Endothelial cell (in vitro differentiated cells): ENCODE data around the gene ALG14. TPM values are rescaled to one million over a fixed set of nuclear protein-coding genes. Genes with fewer than 3 reads are reported as not detected.

Experiments used
- DNase-seq: peaks from one replicate; pipeline ENCODE4 v3.0.0; 2021; ENCODE audit warnings: low spot score
- H3K27ac Mint-ChIP-seq: one replicate; pipeline ENCODE4 v1.8.0; 2021; ENCODE audit warnings: mixed read lengths, inconsistent platforms; ENCODE audit not compliant: unreplicated experiment
- H3K27me3 Mint-ChIP-seq: one replicate; pipeline ENCODE4 v1.8.0; 2021; ENCODE audit warnings: mild to moderate bottlenecking, moderate library complexity, mixed read lengths, inconsistent platforms; ENCODE audit not compliant: unreplicated experiment
- H3K36me3 Mint-ChIP-seq: one replicate; pipeline ENCODE4 v1.8.0; 2021; ENCODE audit warnings: mild to moderate bottlenecking, low read depth, mixed read lengths, inconsistent platforms; ENCODE audit not compliant: unreplicated experiment
- H3K4me1 Mint-ChIP-seq: one replicate; pipeline ENCODE4 v1.8.0; 2021; ENCODE audit warnings: mild to moderate bottlenecking, mixed read lengths, inconsistent platforms; ENCODE audit not compliant: unreplicated experiment
- H3K4me3 Mint-ChIP-seq: one replicate; pipeline ENCODE4 v1.8.0; 2021; ENCODE audit warnings: mild to moderate bottlenecking, mixed read lengths, inconsistent platforms; ENCODE audit not compliant: unreplicated experiment
- H3K9me3 Mint-ChIP-seq: one replicate; pipeline ENCODE4 v1.8.0; 2021; ENCODE audit warnings: mixed read lengths, inconsistent platforms; ENCODE audit not compliant: unreplicated experiment
- total RNA-seq: library from RNA; stranded (reverse); fragmentation: NEBNext Ultra II Directional; extraction: Animal tissue kit (Norgen Biotek cat#: 25700); gene quantifications from one replicate; pipeline ENCODE4 v1.2.1, GENCODE V29; 2021; ENCODE audit not compliant: unreplicated experiment
- TF ChIP-seq, protein P1 (sequence below): fragments of 200-600 bp; sonication (generic); IDR thresholded peaks from one replicate; pipeline ENCODE4 v1.5.0; 2021; ENCODE audit warnings: antibody characterized with exemption; ENCODE audit not compliant: unreplicated experiment

ALG14 gene
- total RNA-seq, 1 donor from 2014 or later = 2.2 TPM

GRCh38 chr1:95069710-95070093, 3.0 kb downstream of the ALG14 start:
- Mint-ChIP-seq H3K27ac (no peak overlapping the region), H3K36me3 (no peaks in the 10 kb centered on the region), H3K27me3 (peaks cover 3% of the 10 kb centered on the region), H3K4me1 (peaks cover 19% of the 10 kb centered on the region), H3K4me3 (no peak overlapping the region), H3K9me3 (no peaks in the 10 kb centered on the region)
- TF ChIP-seq, protein P1, sequence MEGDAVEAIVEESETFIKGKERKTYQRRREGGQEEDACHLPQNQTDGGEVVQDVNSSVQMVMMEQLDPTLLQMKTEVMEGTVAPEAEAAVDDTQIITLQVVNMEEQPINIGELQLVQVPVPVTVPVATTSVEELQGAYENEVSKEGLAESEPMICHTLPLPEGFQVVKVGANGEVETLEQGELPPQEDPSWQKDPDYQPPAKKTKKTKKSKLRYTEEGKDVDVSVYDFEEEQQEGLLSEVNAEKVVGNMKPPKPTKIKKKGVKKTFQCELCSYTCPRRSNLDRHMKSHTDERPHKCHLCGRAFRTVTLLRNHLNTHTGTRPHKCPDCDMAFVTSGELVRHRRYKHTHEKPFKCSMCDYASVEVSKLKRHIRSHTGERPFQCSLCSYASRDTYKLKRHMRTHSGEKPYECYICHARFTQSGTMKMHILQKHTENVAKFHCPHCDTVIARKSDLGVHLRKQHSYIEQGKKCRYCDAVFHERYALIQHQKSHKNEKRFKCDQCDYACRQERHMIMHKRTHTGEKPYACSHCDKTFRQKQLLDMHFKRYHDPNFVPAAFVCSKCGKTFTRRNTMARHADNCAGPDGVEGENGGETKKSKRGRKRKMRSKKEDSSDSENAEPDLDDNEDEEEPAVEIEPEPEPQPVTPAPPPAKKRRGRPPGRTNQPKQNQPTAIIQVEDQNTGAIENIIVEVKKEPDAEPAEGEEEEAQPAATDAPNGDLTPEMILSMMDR = no peak
- no peak for DNase-seq

DNA sequence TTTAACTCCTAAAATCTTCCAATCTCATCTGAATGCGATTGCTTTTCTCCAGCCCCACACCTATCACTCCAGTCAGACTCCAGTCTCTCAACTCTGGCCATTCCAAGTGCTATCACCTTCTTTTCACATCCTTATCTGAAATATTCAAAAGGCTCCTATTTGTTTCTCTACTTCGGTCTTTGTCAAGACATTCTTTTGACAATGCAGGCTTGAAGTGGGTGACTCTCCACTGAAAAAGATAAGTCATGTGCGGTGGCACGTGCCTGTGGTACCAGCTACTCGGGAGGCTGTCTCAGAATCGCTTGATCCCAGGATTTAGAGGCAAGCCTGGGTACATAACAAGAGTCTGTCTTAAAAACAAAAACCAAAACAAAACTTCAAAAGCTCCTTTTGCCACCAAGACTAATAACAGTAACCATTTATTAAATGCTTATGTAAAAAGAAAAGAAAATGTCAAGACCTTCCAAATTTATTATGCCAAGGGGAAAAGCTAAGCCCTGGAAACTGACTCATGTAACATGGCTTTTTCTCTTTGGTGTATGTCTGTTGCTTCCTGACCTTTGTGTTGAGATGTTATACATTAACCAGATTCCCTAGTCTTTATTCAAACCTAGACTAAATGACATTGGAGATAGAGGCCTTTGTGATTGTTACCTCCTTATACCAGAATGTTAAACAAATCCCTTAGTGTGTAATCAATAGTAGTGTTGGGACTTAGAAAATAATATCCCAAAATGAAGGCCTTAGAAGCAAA, 3.6 kb downstream of the ALG14 start:
- H3K4me1 Mint-ChIP-seq = peaks cover 22% of the 10 kb centered on the region
- H3K36me3 Mint-ChIP-seq = no peaks in the 10 kb centered on the region
- no peak overlapping the region for H3K27ac Mint-ChIP-seq
- TF ChIP-seq, protein P1 = no peak
- H3K9me3 Mint-ChIP-seq = no peaks in the 10 kb centered on the region
- peaks cover 3% of the 10 kb centered on the region for H3K27me3 Mint-ChIP-seq
- no peak overlapping the region for H3K4me3 Mint-ChIP-seq
- no peak for DNase-seq

GRCh38 chr1:95067568-95067967, 5.2 kb downstream of the ALG14 start:
- peaks cover 20% of the 10 kb centered on the region for H3K4me1 Mint-ChIP-seq
- peaks cover 3% of the 10 kb centered on the region for H3K27me3 Mint-ChIP-seq
- H3K27ac Mint-ChIP-seq = no peak overlapping the region
- DNase-seq = no peak
- no peaks in the 10 kb centered on the region for H3K36me3 Mint-ChIP-seq
- TF ChIP-seq, protein P1 = no peak
- no peaks in the 10 kb centered on the region for H3K9me3 Mint-ChIP-seq
- H3K4me3 Mint-ChIP-seq = no peak overlapping the region

DNA sequence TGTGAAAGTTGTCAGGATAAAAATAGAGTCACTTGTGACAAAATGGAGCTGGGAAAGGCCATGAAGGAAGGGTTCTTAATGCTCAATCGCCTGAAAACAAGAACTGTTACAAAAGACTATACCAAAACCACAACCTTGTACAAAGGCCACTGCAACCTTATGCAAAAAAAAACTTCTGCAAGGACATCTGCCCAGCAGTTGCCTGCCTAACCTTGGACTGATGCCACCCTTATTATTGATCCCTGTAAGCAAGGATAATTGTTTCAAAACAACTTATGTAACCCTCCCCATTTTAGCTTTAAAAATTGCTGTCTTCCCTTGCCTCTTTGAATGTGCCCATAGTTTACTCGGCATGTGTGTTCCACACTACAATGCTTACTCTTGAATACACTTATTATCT, 5.7 kb downstream of the ALG14 start:
- no peak for DNase-seq
- H3K4me1 Mint-ChIP-seq = peaks cover 15% of the 10 kb centered on the region
- no peaks in the 10 kb centered on the region for H3K9me3 Mint-ChIP-seq
- no peak overlapping the region for H3K4me3 Mint-ChIP-seq
- TF ChIP-seq, protein P1 = no peak
- no peaks in the 10 kb centered on the region for H3K36me3 Mint-ChIP-seq
- no peak overlapping the region for H3K27ac Mint-ChIP-seq
- peaks cover 1% of the 10 kb centered on the region for H3K27me3 Mint-ChIP-seq

DNA sequence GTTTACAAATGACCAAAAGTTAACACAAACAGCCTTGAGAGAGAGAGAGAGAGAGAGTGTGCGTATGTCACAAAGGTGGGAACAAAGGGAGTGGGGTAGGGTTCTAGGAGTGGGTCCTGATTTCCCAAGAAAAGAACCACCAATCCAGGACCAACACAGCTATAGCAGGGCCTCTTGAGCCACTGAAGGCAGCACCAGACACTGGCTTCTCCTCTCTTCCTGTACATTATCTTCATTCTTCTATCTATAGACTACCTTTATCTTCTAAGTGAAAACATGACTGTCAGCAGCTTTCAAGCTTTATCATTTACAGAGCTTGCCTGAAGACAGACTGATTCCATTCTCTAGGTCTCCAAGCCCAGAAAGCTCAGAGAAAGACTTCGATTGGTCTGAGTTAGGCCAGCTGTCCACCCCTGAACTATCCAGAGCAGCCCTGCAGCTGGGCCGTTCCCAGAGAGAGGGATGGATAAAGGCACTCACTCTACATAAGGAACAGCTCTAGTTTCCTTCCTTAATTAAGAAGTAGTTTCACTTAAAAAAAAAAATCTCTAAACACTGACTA, 11.2 kb downstream of the ALG14 start:
- Mint-ChIP-seq H3K27me3 (peaks cover 1% of the 10 kb centered on the region), H3K9me3 (no peaks in the 10 kb centered on the region), H3K36me3 (no peaks in the 10 kb centered on the region), H3K27ac (no peak overlapping the region), H3K4me1 (peaks cover 14% of the 10 kb centered on the region), H3K4me3 (no peak overlapping the region)
- DNase-seq = no peak
- TF ChIP-seq, protein P1 = no peak
